ENCODE data around the gene BRS3. TPM values are rescaled to one million over a fixed set of nuclear protein-coding genes. Genes with fewer than 3 reads are reported as not detected.

The BRS3 gene
- total RNA-seq, result not detected

DNA sequence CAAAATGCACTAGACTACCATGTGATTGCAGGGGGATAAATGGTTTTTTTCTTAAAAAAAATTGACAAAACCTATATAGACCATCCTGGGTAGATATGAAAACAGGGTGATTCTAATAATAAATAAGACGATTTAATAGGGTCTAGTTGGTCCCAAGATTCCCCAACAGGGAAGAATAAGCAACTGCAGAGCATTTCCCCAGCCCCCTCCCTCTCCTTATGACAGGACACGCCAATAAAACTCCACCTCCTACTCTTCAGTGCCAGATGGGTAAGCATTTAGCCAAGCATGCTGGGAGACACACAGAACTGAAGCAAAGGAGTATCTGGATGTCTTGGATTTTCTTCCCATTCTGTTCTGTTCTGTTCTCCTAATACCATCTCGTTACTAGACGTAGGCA lies at the start of gene BRS3:
Gene BRS3, plus strand, starts transcription at position 301 of the 400 bp plus-strand sequence. CDS start 168 bp downstream, outside the sequence.

DNA sequence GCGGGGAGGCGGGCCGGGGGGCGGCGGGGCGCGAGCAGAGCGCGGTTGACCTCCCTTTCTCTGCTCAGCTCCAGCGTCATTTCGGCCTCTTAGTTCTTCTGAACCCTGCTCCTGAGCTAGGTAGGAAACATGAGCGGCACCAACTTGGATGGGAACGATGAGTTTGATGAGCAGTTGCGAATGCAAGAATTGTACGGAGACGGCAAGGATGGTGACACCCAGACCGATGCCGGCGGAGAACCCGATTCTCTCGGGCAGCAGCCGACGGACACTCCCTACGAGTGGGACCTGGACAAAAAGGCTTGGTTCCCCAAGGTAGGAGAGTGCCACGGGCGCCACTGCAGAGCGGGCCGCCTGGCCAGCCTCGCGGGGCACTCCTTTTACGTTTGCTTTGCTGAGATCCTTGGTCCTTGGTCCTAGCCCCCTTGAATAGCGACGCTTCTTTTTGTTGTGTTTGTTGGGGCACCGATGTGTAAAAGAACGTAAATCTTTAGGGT lies 9.9 kb downstream of the BRS3 start, which contains the start of gene HTATSF1:
Gene HTATSF1, plus strand, starts transcription at position 37 of the 497 bp plus-strand sequence. Its CDS starts 93 bp downstream, at position 130.

DNA sequence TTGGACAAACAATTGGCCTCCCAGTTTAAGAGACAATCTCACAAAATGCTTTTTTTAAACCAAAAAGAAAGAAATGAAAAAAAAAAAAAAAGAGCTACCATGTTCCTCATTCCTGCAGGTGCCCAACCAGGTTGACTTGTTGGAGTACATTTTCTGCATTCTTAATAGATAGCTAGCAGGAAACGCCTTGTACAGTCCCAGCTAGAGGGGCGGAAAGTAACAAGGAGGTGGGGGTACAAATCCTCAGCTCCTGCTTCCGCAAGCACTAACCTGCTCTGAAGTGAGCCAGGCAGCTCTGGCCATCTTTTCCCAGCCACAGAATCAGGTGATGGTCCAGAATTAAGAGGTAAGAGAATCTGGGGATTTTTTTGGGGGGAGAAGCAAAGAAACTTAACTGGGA lies 44.2 kb downstream of the BRS3 start, which contains the start of gene VGLL1:
Gene VGLL1, plus strand, starts transcription at position 265 of the 400 bp plus-strand sequence. CDS start 3,806 bp downstream, outside the sequence.

Other genes with a start within 250 kb of the BRS3 start
- 10 to 100 TPM; 12.3 to 13.1 TPM for gene MAP7D3, start 236.5 kb upstream of the BRS3 start, total RNA-seq
- not detected for gene ADGRG4, start 187.0 kb upstream of the BRS3 start, total RNA-seq
- gene HTATSF1, start 9.6 kb downstream of the BRS3 start, total RNA-seq, result 10 to 100 TPM; 51.9 to 58.5 TPM
- gene VGLL1, start 44.3 kb downstream of the BRS3 start, total RNA-seq, result not detected
- gene CD40LG, start 160.2 kb downstream of the BRS3 start, total RNA-seq, result 10 to 100 TPM; 66.6 to 72.7 TPM